Activated CD4-positive, alpha-beta T cell treated with anti-CD3 and anti-CD28 coated beads, Interleukin-10, Interleukin-2, amounts not matched to agents 100 ng/mL and 50 ng/mL, durations not matched to agents 16 hours and 8 hours (primary cell): ENCODE measurements around the gene FGD6.

Source experiments
- DNase-seq: peaks from one replicate; pipeline ENCODE4 v3.0.0-alpha.2; 2020

FGD6 gene

GRCh38 chr12:95073698-95074520, 143.4 kb downstream of the FGD6 start:
- no peak for DNase-seq

DNA sequence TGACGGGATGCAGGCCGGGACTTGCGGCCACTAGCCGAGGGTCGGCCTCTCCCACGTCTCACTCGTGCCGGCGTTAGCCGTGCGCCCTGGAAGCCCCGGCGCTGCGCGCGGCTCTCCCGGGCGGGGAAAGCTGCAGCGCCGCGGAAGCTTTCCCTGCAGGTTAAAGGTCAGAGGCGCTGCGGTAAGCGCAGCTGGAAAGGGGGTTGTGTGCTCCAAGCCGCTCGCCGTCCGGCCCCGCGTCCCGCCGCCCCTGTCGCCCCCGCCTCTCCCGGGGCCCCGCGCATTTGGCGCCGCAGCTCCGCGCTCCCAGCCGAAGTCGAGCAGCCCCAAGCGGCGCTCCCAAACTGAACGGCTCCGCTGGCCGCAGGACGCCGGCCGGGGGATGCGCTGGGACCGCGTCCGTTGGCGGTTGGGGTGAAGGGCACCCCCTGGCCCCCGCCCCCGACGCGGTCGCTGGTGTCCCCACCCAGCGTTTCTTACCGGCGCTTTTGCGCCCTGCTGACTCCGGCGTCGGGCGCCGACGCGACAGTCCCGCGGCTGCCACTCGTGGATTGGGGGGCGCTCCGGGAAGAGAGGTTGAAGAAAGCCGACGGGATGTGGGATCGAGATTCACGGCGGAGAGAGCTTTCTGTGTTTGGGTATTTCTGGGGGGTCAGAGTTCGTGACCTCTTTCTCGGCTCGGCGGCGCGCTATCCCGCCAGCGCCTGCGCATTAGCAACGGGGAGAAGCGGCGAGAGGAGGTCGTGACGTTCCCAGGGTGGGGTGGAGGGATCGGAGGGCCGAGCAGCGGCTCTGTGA, 144.2 kb downstream of the FGD6 start, which contains the start of gene NR2C1:
TSS of gene NR2C1 (minus strand) at position 719 of the 798 bp plus-strand sequence. CDS start 6,234 bp downstream, outside the sequence.
- DNase-seq, result peak; percentile 97

GRCh38 chr12:95070378-95070777, 146.9 kb downstream of the FGD6 start:
- no peak for DNase-seq

DNA sequence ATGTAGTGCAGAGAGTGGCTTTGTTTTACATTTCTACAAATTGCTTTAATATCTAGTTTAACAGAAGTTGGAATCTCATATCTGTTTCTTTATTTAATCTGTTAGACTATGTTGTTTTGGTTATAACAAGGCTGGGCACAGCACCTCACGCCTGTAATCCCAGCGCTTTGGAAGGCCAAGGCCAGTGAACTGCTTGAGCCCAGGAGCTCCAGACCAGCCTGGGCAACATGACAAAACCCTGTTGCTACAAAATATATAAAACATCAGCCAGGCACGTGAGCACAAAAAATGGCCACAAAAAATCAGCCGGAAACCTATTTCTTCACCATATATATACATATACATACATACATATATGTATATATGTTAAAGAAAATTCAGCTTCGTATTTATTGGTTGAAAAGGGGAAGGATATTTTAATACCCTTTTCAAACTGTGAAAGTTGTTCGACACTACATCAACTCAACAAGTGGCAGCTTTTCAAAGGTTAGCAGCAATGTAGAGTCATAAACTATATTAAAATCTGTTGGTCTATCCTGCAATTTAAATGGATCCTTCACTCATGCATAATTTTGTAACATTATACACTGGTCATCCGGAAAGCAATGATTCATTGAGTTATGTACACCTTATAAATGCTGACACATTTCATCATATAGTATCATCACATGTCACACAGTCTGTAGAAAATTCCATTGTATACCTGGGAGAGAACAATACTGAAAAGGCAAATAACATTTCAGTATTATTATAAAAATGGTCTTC, 151.0 kb downstream of the FGD6 start:
- no peak for DNase-seq

DNA sequence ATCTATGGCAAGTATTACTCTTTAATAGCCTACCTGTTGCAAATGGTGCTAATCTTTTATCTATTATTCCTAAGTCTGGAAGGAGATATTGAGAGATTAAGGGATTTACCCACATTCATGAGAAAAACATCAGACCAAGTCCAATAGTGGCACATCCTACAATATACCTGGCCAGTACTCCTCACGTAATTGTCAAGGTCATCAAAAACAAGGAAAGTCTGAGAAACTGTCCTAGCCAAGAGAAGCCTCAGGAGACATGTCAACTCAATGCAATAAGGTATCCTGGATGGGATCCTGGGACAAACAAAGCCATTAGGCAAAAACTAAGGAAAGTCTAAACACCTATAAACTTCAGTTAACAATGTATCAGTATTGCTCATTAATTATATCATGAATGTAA, 156.3 kb downstream of the FGD6 start:
- DNase-seq, result no peak

DNA sequence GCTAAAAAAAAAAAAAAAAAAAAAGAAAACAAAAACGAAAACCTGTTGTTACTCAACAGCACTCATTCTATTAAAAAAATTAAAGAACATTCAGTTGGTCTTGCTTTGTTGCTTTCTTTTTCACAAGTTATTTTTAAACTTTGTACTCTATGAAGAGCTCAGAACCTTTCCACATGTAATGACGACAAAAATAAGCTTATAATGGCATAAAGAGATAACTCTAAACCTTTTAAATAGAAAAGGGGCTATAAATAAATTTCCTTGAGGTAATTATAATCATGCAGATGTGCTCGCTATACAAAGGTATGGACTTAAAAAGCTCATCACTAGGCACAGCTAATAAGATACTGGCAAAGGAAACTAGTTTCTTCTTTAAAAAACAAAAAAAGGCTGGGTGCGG, 157.3 kb downstream of the FGD6 start:
- DNase-seq, result no peak

DNA sequence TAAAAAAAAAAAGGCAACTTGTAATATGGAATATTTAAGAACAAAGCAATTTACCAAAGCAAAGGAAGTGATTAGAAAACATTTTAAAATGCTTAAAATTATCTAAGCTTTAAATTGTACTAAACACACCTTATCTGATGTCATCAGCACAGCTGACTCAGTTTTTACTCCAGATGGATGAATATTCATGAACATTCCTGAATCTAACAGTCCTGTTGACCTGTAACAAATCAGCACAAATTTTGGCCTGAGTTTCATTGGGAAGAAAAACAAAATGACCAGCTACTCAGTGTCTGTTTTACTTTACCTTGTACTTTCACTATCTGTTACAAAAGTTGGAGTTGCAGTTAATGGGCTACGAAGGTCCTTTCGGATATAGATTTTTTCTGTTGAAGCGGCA, 159.8 kb downstream of the FGD6 start:
- DNase-seq, result no peak

DNA sequence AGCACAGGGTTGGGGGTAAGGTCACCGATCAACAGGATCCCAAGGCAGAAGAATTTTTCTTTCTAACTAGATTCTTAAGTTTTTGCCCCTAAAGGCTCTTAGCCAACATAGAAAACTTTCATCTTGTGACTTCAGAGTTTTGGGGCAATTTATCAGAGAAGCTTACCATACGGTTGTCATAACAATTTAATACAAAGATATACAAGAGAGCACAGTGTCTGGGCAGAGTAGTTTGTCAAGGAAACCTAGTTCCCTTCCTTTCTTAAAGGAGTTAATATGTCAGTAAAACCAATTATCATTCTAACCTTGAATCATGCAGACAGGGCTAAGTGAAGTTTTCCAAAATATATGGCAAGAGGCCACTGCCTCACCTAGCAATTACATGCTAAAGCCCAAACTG, 162.2 kb downstream of the FGD6 start:
- DNase-seq, result no peak

GRCh38 chr12:95054206-95054605, 163.1 kb downstream of the FGD6 start:
- DNase-seq, result no peak

GRCh38 chr12:95051241-95051640, 166.0 kb downstream of the FGD6 start:
- DNase-seq, result no peak

DNA sequence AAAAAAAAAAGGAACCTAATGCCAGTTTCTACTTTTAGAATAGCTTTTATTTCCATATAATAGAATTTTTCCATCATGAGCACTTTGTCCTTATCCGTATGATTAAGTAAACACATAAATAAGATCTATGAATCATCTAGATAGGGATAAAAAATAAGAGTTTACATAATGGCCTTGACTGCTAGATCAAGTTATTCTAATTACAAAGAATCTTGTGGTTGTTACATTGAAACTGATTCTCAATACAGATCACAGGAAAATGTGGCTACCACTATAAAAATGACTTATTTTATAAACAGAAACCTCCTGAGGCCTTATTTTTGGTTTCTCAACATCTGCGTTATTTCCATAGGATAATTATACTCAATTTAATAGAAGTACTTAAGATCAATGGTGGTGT, 179.4 kb downstream of the FGD6 start:
- peak; percentile 6 for DNase-seq

GRCh38 chr12:95034750-95035149, 182.5 kb downstream of the FGD6 start:
- no peak for DNase-seq
